GM18508 (cell line): ENCODE measurements around the gene SFMBT2.
A peak's percentile ranks its signal among the peaks of the same experiment; 100 is the strongest.

ENCODE experiments used
- ATAC-seq: cut with Tn5 transposase; IDR thresholded peaks from one replicate; pipeline ENCODE4 v1.9.1; 2021; ENCODE audit warnings: moderate number of reproducible peaks; ENCODE audit not compliant: insufficient read depth, unreplicated experiment

Gene SFMBT2

DNA sequence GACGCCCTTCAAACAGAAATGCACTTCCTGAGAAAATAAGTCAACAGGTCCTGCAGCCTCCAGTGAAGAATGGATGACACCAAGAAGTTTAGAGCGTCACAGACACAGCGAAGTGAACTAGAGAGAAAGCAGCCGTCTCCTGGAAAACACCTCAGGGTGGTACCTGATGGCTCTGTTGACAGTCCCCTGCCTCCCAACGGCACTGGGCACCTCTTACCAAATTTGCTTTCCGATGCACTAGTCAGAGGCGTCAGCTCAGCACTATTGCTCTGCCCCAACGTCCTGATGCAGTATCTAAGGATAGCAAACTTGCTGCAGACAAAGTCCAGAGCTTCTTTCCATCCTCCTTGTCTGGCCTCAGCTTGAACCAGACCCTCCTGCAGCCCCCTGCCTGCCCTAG, 38.3 kb downstream of the SFMBT2 start:
- no peak for ATAC-seq

DNA sequence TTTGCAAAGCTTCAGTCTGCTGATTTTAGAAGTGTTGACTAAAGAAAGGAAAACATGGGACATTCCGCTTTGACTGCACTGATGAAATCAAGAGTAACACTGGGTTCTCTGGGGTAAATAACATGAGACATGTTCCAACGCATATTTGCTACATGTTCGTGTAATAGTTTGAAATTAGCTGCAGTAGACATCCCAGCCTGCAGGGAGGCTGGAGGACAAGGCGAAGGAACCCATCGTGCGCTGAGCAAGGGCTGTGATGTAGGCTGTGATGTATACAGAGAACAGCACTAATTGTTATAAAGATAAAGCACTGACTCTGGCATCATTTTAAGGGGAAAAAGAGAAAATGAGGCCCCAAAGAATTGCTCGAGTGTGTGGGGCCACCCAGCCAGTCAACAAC, 40.3 kb downstream of the SFMBT2 start:
- ATAC-seq: no peak

DNA sequence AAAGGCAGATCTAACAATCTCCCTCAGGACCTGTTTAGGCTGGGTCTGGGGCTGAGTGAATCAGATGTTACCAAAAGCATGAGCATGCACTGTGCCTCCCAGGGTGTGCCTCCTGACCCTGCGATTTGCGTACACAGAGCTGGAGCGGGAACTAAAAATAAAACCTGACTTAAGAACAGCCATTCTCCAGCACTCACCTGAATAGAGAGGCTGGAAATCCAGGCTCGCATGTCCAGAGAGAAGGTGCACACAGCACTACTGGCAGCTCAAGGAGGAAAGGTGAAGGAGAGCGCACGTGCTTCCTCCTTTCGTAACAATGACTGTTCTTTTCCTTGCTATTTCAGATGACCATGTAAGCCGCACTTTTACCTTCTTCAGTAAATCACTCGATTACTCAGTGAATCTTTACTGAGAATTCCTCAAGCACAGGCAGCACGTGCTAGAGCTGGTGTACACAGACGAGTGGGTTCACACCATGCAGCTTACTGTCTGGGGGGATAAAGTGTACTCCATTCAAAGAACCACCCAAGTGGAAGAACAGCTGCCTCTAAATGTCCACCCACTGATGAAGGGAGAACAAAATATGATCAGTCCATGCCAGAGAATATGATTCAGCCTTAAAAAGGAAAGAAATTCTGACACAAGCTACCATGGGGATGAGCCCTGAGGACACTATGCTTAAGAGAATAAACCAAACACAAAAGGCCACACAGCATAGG, 45.6 kb downstream of the SFMBT2 start:
- ATAC-seq: no peak

DNA sequence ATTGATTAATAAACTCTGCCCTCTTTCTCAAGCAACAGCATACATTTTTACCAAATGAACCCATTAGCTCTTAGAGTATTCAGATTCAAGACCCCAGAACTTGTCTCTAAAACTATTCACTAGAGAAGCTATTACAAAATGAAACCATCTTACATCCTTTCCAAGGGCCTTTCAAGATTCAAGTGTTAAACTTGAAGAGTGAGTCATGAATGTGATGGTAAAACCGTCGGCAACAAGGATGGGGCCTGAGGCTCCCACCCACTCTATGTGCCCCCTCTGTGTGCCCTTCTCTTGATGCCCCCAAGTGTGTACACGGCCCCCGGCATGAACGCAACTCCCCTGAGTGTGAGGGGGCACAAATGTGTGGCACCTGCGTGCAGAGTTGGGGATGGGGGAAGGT, 46.4 kb downstream of the SFMBT2 start:
- ATAC-seq: no peak

DNA sequence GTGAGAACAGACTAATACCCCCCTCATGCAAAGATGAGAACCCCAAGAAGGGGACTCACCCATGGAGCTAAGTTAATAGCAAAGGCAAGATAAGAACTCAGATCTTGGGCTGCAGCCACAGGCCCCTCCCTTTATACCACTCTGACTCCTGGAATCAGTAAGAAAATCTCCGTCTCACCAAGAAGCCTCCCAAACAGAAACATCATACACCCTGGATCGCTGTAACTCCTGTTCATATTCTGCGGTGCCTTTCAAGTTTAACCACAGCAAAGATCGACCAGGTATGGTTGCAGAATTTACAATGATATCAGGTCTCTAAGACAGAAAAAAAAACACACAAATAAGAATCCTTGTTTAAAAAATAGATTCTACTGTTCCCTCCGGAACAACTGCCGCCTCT, 47.1 kb downstream of the SFMBT2 start:
- no peak for ATAC-seq

DNA sequence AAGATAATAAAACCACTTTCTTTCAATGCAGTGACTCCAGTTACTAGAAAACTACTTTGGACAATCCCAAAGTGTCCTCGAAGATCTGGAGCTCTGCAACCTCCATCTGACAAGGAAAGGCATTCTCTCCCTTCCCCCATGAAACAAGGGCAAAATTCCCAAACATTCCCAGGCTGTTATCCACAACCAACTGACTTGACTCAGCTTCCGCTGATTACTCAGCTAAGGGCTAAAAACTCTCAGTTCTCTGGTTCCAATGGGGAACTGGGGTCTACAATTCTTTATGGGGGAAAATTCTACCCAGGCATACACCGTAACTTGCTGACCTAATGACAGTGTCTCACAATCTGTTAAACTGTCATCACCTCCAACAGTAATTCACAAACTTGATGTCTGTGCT, 48.4 kb downstream of the SFMBT2 start:
- ATAC-seq: no peak

DNA sequence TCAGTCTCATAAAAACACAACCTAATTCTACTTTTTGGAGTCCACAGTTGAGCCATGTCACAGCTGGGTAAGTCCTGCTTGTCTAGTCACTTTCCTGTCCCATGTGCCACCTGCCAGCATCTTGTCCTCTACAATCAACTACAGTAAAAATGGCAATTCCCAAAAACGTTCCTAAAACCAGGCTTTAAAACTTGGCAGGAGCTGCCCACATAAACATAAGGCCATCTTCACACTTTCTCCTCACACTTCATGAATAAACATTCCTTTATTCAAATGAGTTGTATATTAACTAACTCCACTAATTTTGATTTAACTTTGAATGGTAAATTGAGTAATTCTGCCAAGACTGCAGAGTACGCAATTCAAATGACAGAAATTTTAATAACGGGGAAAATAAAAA, 49.5 kb downstream of the SFMBT2 start:
- no peak for ATAC-seq

DNA sequence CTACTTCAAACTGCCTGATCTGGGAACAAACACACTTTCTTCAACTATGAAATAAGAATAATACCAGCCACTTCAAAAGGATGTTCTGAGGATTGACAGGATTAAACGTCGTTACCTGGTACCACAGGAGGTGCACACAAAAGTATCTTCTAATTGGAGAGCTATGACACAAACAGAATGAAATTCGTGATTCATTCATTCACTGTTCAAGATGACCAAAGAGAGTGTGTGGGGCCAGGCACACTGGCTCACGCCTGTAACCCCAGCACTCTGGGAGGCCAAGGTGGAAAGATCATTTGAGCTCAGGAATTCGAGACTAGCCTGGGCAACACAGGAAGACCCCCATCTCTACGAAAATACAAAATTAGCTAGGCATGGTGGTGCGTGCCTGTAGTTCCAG, 50.9 kb downstream of the SFMBT2 start:
- ATAC-seq: no peak

DNA sequence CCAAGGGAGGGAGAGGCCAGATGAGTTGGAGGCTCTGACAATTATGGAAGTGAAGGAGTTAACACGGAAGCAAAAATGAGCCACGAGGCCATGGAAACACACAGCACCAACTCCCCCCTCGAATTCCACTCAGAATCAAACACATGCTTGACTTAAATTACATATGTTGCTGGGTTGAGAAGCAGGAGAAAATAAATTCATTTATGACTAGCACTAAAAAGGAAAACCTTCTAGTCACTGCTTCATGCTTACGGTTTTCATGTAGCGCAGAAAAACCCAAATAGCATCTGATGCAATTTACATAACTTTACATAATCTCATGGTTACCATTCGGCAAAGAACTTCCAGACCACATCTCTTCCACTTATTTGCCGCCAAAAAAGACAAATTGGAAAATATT, 51.5 kb downstream of the SFMBT2 start:
- ATAC-seq: no peak

DNA sequence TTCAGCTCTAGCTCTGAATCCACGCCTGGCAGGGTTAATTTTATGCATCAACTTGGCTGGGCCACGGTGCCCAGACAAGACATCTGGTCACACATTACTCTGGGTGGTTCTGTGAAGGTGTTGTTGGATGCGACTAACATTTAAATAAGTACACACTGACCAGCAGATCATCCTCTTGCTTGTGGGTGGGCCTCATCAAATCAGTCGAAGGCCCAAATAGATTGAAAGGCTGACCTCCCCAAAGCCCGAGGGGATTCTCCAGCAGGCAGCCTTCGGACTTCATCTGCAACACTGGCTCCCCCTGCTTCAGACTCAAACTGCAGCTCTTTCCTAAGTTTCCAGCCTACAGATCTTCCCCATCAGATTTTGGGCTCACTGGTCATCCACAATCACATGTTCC, 53.6 kb downstream of the SFMBT2 start:
- ATAC-seq: no peak

DNA sequence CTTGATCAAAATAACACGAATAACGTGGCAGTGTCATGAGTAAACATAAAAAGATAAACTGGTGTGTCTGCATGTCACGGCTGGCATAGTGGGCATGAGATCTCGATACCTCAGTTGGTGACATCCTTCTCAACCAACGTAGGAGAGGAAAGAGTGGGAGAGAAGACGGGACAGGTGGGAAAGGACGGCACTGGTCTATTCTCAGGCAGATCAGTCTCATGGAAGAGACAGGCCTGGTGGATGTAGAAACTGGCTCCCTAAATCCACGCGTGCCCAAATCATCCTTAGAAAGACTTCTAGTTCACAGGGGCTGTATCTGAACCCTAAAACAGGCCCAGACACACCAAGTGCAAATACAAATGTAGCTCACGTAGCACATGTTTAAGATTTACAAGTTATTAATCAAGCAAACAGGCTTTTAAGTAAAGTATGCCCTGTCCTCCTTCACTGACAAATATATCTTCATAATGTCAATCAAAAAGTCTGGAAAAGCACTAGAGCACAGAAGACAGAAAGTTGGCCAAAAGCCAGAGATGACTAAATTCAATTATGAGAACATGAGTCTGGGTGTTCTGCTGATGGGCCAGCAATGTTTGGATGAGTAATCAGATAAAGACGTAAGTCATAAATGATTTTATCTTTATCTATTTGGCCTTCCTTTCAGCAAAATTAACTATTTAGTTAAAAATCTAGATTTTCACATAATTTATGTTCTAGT, 56.3 kb downstream of the SFMBT2 start:
- no peak for ATAC-seq

- ATAC-seq: no peak
Observed at GRCh38 chr10:7351894-7352293, 58.9 kb downstream of the SFMBT2 start.

- ATAC-seq: no peak
Observed at GRCh38 chr10:7350541-7351195, 60.2 kb downstream of the SFMBT2 start.

DNA sequence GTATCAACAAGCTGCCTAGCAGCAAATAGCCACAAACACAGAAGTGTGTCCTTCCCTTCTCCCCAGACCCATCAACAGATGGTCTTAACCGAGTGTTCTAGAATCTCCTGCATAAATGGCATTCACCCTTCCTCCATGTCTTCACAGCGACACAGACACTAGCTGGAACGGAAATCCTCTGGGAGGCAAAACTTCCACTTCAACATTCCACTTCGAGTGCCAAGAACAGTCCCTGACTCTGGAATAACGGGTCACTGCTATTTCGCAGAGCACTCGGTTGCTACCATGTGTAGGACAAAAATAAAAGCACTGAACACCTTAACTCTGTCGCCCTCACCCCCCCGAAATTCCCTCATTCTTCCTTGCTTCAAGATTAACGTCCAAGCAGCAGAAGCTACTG, 65.1 kb downstream of the SFMBT2 start:
- ATAC-seq: no peak

- ATAC-seq: no peak
Observed at GRCh38 chr10:7343040-7343439, 67.8 kb downstream of the SFMBT2 start.

GRCh38 chr10:7340179-7340874, 70.5 kb downstream of the SFMBT2 start:
- no peak for ATAC-seq

- ATAC-seq: no peak
Observed at GRCh38 chr10:7339510-7339909, 71.3 kb downstream of the SFMBT2 start.

DNA sequence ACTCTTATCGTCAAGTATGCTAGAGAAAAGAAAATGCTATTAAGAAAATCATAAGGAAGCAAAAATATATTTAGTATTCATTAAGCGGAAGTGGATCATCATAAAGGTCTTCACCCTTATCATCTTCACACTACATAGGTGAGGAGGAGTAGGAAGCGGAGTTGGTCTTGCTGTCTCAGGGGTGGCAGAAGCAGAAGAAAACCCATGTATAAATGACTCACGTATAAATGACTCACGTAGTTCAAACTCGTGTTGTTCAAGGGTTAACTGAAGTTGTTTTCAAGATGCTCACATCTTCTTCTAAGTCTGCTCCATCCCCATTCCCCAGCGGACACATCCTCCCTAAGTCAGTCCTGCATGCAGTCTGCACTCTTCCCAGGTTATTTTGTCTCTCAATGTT, 72.4 kb downstream of the SFMBT2 start:
- no peak for ATAC-seq

DNA sequence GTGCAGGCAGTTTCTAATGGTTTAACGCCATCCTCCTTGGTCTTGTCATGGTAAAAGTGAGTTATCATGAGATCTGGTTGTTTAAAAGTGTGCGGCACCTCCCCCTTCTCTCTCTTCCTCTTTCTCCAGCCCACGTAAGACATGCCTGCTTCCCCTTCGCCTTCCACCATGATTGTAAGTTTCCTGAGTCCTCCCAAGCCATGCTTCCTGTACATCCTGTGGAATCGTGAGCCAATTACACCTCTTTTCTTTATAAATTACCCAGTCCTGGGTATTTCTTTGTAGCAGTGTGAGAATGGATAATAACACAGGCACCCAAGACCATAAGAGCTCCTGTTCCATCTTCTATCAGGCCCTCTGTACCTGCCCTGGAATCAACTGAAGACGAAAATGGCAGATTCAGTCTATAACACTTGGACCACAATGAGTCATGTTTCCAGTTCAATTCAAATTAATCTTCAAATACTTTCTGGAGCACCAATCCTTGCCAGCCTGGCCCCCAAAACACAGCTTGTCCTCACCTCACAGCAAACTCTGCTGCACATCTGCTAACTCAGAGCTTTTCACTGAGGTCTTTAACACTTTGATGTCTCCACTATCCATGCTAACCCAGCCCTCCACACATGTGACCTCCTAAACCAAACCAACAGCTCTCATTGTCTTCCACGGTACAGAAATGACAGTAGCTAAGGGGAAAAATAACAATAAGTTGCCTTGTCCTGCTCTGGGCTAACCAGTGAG, 73.2 kb downstream of the SFMBT2 start:
- ATAC-seq: peak; percentile 49

DNA sequence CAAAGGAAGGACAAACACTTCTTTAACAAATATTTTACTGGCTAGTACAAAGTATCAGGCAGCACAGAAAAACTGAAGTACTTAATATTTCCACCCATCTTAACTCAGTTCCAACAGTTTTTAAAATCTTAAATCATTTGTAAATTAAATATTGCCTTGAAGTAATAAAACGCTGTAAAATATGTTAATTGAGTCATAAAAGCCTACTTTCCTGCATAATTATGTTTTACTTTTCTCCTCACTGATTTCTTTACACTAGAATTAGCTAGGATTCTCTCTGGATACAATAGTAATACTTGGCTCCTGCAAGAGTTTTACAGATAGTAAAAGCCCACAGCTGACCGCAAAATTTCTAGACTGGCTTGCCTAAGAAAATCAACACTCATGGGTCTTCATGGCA, 74.9 kb downstream of the SFMBT2 start:
- ATAC-seq: no peak

GRCh38 chr10:7334642-7334964, 76.2 kb downstream of the SFMBT2 start:
- ATAC-seq: no peak
